Raji (cell line): Measurements from ENCODE around the gene BORCS6.

ENCODE experiments used
- POLR2A ChIP-seq: IDR thresholded peaks from 2 replicates; pipeline ENCODE4 v1.6.1; 2011; ENCODE audit warnings: low read depth, low read length, control low read depth; ENCODE audit not compliant: insufficient read depth

The BORCS6 gene

GRCh38 chr17:8155231-8155995 is 34.6 kb downstream of the BORCS6 start:
- TF ChIP-seq POLR2A, result no peak

GRCh38 chr17:8154608-8155155 is 35.3 kb downstream of the BORCS6 start:
- no peak for TF ChIP-seq POLR2A

GRCh38 chr17:8153957-8154607 is 35.9 kb downstream of the BORCS6 start:
- TF ChIP-seq POLR2A, result peak; percentile 18; the same call in 1 of the 2 replicates

- TF ChIP-seq POLR2A, result no peak
Measured at GRCh38 chr17:8153525-8153956, 36.4 kb downstream of the BORCS6 start.

GRCh38 chr17:8153031-8153451 is 36.9 kb downstream of the BORCS6 start:
- TF ChIP-seq POLR2A, result no peak

GRCh38 chr17:8152112-8152775 is 37.7 kb downstream of the BORCS6 start, which contains the start of gene PER1:
Gene PER1 (minus strand): TSS chr17:8152404. CDS start chr17:8150706, 1,698 bp downstream.
- TF ChIP-seq POLR2A, result peak; percentile 84

GRCh38 chr17:8151641-8152111 is 38.3 kb downstream of the BORCS6 start:
- no peak for TF ChIP-seq POLR2A

GRCh38 chr17:8151120-8151640 is 38.8 kb downstream of the BORCS6 start:
- peak; percentile 32; the same call in 1 of the 2 replicates for TF ChIP-seq POLR2A

GRCh38 chr17:8150194-8151119 is 39.5 kb downstream of the BORCS6 start:
- no peak for TF ChIP-seq POLR2A

- TF ChIP-seq POLR2A, result no peak
Measured at GRCh38 chr17:8149419-8150193, 40.4 kb downstream of the BORCS6 start.

- no peak for TF ChIP-seq POLR2A
Measured at GRCh38 chr17:8148560-8148959, 41.4 kb downstream of the BORCS6 start.

GRCh38 chr17:8147805-8148404 is 42.1 kb downstream of the BORCS6 start:
- TF ChIP-seq POLR2A, result no peak
